Measurements from ENCODE around the gene OMD.
"Not testable (repeated sequence)": the region's sequence is repeated elsewhere in the genome, so short reads cannot be mapped to it uniquely, and the experiment has no call there.

OMD gene

GRCh38 chr9:92411157-92411556 is 13.1 kb downstream of the OMD start:
- not testable (repeated sequence) for DNase-seq (ENCODE audit: low read depth)

- no peak for DNase-seq (ENCODE audit: low read depth)
Observed at GRCh38 chr9:92408747-92409478, 15.4 kb downstream of the OMD start.

DNA sequence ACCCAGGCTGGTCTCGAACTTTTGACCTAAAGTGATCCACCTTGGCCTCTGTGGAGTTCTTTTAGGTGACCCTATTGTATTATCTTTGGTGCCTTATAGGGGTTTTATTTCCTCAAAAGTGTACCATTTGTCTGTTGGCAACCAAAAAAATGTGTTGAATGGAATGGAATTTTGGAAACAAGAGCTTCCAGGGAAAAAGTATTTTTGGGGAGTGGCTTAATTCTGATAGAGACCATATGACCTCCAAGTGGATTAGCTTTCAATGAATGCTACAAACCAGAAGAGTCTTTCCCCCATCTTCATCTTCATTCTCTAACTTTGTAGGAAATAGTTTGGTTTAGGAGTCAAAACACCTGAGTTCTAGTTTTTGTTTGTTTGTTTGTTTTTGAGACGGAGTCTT is 16.5 kb downstream of the OMD start:
- no peak for DNase-seq (ENCODE audit: low read depth)

- DNase-seq (ENCODE audit: low read depth) = no peak
Observed at GRCh38 chr9:92406477-92406876, 17.8 kb downstream of the OMD start.

DNA sequence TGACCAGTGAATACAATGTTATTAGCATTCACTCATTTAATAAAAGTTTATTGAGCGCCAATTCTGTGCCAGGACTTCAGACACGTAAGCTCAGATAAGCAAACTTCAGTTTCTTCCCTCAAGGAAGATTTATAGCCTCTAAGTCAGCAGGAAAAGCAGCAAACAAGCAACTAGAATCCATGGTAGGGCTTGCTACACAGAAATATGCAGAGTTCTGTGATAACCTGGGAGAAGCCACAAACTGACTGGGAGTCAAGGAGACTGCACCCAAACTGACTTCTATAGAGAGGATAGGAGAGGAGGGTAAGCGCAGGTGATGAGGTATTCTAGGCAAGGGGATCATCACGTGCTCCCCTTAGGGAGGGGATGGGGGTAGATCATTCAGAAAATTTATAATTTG is 18.5 kb downstream of the OMD start:
- DNase-seq (ENCODE audit: low read depth) = no peak

GRCh38 chr9:92404042-92404836 is 20.0 kb downstream of the OMD start, which contains the start of gene OGN:
TSS of gene OGN (minus strand) at chr9:92404578. CDS start at chr9:92403407, 1,171 bp downstream.
- DNase-seq (ENCODE audit: low read depth) = no peak

GRCh38 chr9:92402826-92403745 is 21.2 kb downstream of the OMD start:
- no peak for DNase-seq (ENCODE audit: low read depth)

- DNase-seq (ENCODE audit: low read depth) = no peak
Observed at GRCh38 chr9:92402360-92402759, 21.9 kb downstream of the OMD start.

DNA sequence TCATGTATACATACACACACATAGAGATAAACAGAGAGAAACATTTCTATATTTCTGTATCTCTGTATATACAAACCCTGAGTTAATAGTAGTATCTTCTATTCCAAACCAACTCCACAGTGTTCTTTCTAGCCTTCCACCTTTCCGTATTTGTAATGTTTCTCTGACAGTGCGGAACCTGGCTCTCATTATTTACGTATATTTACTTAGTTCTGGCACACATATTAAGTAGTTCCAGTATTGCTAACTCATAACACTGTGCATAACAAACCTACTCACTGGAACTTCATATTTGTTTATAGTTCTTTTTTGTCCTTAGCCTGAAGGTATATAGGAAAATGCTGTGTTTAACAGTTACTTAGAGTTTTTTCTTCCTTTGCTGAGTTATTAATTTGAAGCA is 26.4 kb downstream of the OMD start:
- no peak for DNase-seq (ENCODE audit: low read depth)

- DNase-seq (ENCODE audit: low read depth) = no peak
Observed at GRCh38 chr9:92395617-92396016, 28.7 kb downstream of the OMD start.

- no peak for DNase-seq (ENCODE audit: low read depth)
Observed at GRCh38 chr9:92393686-92394085, 30.6 kb downstream of the OMD start.

DNA sequence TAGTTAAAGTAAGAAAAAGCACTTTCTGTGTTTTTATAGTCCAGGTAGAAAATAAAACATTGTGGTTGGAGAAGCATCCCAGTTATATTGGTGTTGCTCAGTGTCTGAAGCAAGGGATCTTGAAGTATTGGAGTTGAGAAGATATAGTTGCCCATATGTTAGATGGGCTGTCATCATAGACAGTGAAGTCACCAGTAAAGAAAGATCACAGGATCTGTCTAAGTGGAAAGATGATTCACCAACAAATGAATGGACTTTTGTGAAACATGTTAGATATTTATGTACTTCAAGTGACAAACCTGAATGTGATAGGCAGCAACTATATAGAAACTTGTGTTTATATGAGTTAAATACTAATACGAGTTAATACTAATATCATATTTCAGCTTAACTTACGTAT is 31.6 kb downstream of the OMD start:
- DNase-seq (ENCODE audit: low read depth) = no peak

GRCh38 chr9:92385953-92386352 is 38.3 kb downstream of the OMD start:
- no peak for DNase-seq (ENCODE audit: low read depth)

DNA sequence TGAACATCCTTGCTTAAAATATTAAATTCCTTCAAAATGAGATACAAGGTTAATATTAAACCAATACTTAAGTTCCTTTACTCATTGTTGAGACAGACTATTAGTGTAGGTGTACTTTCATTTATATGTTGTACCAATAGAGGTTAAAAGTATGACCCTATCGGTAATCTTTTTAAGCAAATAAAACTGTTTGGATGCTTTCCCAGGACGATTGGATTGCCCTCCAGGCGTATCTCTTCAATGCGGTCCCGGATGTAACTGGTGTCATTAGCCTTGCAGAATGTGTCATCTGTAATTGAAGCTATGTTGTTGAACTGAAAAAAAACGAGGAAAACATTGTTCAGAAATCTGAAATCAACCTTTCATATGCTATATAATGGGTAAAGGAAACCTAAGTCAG is 38.8 kb downstream of the OMD start:
- no peak for DNase-seq (ENCODE audit: low read depth)

GRCh38 chr9:92385001-92385400 is 39.3 kb downstream of the OMD start:
- DNase-seq (ENCODE audit: low read depth) = no peak

DNA sequence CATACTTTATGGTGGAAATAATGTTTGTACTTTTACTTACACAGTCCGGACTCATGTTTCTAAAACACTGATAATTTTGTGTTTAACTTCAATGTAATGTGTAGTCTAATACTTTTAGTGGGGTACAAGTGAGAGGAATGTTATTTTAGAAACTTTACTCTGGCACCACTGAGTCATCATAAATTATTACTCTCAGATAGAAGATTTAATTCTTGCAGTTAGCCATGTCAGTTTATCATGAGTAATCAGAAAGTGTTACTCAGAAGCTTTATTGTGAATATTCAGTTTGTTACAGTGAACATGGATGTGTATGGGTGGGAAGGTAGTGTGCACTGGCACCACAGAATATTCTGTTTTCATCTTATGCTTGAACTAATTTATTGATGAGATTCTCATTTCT is 39.9 kb downstream of the OMD start:
- DNase-seq (ENCODE audit: low read depth) = no peak

DNA sequence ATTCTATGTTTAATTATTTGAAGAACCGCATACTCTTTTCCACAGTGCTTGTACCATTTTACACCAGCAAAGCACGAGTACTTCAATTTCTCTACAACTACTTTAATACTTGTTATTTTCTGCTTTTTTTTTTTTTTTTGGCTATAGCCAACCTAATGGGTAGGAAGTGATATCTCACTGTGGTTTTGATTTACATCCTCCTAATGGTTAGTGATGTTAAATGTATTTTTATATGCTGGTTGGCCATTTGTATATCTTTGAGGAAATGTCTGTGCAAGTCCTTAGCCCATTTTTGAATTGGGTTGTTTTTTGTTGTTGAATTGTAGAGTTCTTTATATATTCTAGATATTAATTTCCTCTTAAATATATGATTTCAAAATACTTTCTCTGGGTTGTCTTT is 42.5 kb downstream of the OMD start:
- DNase-seq (ENCODE audit: low read depth) = no peak

DNA sequence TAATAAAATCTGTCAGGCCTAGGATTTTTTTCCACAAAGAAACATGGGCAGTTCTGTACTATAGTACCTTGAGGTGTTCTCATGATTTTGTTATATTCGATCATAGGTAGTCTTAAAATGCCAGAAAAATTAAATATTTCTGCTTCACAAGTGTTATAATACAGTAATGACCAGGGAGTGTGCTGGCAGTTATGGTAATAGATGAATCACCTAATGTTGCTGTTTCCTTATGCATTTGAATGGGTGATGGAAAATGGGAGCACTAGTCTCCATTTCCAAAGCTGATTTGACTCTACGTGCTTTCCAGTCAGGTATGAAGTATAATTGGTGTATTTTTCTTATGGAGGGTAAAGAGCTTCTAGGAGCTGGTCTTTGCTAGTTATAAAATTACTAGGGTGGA is 43.7 kb downstream of the OMD start:
- DNase-seq (ENCODE audit: low read depth) = no peak

GRCh38 chr9:92378865-92379560 is 45.3 kb downstream of the OMD start:
- DNase-seq (ENCODE audit: low read depth) = no peak

GRCh38 chr9:92377876-92378275 is 46.4 kb downstream of the OMD start:
- DNase-seq (ENCODE audit: low read depth) = no peak

DNA sequence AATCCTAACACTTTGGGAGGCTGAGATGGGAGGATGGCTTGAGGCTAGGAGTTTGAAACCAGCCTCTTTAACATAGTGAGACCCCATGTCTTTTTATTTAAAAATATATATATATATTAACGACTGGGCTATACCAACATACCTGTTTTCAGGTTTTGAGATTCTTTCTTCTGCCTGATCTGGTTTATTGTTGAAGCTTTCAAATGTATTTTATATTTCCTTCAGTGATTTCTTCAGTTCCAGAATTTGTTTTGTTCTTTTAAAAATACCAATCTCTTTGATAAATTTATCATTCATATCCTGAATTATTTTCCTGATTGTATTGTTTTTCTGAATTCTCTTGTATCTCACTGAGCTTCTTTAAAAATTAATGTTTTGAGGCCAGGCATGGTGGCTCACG is 51.1 kb downstream of the OMD start:
- DNase-seq (ENCODE audit: low read depth) = no peak

GRCh38 chr9:92369075-92369474 is 55.2 kb downstream of the OMD start:
- no peak for DNase-seq (ENCODE audit: low read depth)

All from GM04503 (cell line).